ENCODE results near the gene APBB2. TPM values are rescaled to one million over a fixed set of nuclear protein-coding genes. Genes with fewer than 3 reads are reported as not detected.

The APBB2 gene
- total RNA-seq, 4 donors from 2014 or later: 42.4 to 95.8 (median 51.3) TPM

DNA sequence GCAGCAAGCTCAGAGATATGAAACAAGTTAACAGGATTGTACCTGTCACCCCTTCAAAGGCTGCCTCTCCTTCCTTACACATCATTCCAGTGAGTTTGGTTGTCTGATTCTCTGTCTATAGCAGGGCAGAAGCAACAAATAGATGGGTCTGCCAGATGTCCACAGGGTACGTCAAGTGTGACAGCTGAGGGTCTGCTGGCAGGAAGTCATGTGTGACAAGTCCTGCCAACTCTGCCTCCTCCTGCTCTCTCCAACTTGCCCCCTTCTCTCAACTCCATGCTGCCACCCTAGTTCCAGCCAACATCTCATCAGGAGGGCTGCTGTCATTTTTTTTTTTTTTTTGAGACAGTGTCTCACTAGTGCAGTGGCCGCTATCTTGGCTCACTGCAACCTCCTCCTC lies 355.4 kb downstream of the APBB2 start:
- Histone ChIP-seq H3K36me3 (no peaks in the 10 kb centered on the region), H3K4me1 (peaks cover 10% of the 10 kb centered on the region), H3K9me3 (no peaks in the 10 kb centered on the region), H3K27ac (no peak overlapping the region), H3K4me3 (no peak overlapping the region), H3K27me3 (no peaks in the 10 kb centered on the region)
- no peak for DNase-seq (ENCODE audit: low spot score in 2 of 2)
- TF ChIP-seq POLR2A (IDR thresholded peaks at IDR 0.05) (no peak), POLR2AphosphoS5 (IDR thresholded peaks at IDR 0.05) (no peak), EP300 (IDR thresholded peaks at IDR 0.05) (no peak)
- TF ChIP-seq, protein P1, sequence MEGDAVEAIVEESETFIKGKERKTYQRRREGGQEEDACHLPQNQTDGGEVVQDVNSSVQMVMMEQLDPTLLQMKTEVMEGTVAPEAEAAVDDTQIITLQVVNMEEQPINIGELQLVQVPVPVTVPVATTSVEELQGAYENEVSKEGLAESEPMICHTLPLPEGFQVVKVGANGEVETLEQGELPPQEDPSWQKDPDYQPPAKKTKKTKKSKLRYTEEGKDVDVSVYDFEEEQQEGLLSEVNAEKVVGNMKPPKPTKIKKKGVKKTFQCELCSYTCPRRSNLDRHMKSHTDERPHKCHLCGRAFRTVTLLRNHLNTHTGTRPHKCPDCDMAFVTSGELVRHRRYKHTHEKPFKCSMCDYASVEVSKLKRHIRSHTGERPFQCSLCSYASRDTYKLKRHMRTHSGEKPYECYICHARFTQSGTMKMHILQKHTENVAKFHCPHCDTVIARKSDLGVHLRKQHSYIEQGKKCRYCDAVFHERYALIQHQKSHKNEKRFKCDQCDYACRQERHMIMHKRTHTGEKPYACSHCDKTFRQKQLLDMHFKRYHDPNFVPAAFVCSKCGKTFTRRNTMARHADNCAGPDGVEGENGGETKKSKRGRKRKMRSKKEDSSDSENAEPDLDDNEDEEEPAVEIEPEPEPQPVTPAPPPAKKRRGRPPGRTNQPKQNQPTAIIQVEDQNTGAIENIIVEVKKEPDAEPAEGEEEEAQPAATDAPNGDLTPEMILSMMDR (IDR thresholded peaks at IDR 0.05): no peak
- 96% methylated on average over 2 of the region's 2 CpGs for WGBS

DNA sequence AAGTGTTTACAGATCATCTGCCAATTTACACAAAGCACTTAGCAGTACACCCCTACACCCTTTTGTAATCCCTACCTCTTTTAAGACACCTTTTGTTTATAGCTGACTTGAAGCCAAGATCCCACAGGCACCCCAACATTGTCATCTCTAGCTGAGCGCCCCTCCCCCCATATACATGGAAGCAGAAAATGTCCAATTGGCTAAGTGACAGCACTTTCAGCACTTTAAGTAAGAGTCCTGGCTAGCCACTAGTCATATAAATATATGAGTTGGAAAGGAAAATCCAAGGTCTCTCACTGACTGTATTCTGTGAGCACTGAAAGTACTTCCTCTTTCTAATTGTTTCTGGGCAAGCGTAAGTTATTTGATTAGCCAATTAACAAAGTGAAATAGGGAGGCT lies 356.4 kb downstream of the APBB2 start:
- H3K9me3 ChIP-seq: no peaks in the 10 kb centered on the region
- no peak overlapping the region for H3K27ac ChIP-seq
- no peaks in the 10 kb centered on the region for H3K36me3 ChIP-seq
- no peak overlapping the region for H3K4me3 ChIP-seq
- TF ChIP-seq POLR2A (IDR thresholded peaks at IDR 0.05): no peak
- TF ChIP-seq EP300 (IDR thresholded peaks at IDR 0.05): no peak
- TF ChIP-seq, protein P1 (IDR thresholded peaks at IDR 0.05): no peak
- no peak for TF ChIP-seq POLR2AphosphoS5 (IDR thresholded peaks at IDR 0.05)
- H3K4me1 ChIP-seq: peaks cover 10% of the 10 kb centered on the region
- H3K27me3 ChIP-seq: no peaks in the 10 kb centered on the region
- 77% methylated on average over 2 of the region's 2 CpGs for WGBS
- DNase-seq (ENCODE audit: low spot score in 2 of 2): no peak

DNA sequence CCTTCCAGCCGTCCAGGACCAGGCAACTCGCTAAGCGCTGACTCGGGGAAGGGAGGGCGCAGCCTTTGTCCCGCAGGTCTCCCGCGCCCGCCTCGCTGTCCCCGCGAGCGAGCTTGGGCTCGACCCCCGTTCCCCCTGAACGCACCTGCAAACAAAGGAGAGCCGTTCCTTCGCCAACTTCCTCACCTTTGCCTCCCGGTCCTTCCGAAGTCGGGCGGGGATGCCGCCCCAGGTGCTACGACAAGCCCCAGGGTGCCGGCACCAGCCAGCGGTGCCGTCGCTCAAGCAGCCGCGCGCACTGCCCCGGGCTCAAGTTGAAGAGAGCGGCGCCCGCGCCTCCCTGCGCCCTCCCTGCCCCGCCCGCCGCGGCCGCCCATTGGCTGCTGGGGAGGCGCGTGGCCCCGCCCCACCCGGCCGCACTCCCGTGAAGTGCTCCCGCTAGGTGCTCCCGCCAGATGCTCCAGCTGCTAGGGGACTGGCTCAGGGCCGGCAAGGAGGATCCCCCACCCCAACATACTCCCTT lies 357.4 kb downstream of the APBB2 start:
- no peak overlapping the region for H3K27ac ChIP-seq
- H3K4me3 ChIP-seq: peak overlapping the region; percentile 34
- 21% methylated on average over 43 of the region's 51 CpGs for WGBS
- no peaks in the 10 kb centered on the region for H3K27me3 ChIP-seq
- no peak for DNase-seq (ENCODE audit: low spot score in 2 of 2)
- H3K4me1 ChIP-seq: peaks cover 10% of the 10 kb centered on the region
- H3K9me3 ChIP-seq: no peaks in the 10 kb centered on the region
- no peaks in the 10 kb centered on the region for H3K36me3 ChIP-seq
- TF ChIP-seq EP300 (IDR thresholded peaks at IDR 0.05) (no peak), POLR2A (IDR thresholded peaks at IDR 0.05) (no peak), POLR2AphosphoS5 (IDR thresholded peaks at IDR 0.05) (no peak)
- TF ChIP-seq, protein P1 (IDR thresholded peaks at IDR 0.05): no peak

DNA sequence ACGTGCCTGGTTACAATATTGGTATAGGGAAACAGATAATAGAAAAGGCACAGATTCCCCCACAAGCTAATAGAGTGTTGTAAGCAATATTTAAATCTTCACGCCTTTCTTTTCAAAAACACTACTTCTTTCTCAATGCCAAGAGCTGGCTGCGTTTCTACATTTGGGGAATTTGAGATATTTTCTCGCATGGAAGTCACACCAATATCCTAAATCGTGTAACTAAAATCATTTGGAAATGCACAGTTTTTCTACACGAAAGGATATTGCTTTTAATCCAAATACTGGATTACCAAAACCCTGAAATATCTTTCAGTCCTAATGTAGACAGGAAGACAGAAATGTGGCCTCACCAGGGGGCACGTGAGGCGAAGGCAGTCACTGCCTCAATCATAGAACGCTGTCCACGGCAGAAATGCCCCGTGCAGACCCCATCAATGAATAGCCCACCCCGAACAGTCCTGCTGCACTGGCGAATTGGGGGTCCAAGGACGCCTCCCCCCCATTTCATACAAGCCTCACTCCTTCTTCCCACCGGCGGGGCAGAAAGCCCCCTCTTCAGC lies 358.0 kb downstream of the APBB2 start:
- no peak for TF ChIP-seq EP300 (IDR thresholded peaks at IDR 0.05)
- TF ChIP-seq, protein P1 (IDR thresholded peaks at IDR 0.05): no peak
- no peak for TF ChIP-seq POLR2AphosphoS5 (IDR thresholded peaks at IDR 0.05)
- TF ChIP-seq POLR2A (IDR thresholded peaks at IDR 0.05): no peak
- H3K36me3 ChIP-seq: no peaks in the 10 kb centered on the region
- DNase-seq (ENCODE audit: low spot score in 2 of 2): no peak
- peak overlapping the region; percentile 34 for H3K4me3 ChIP-seq
- H3K27ac ChIP-seq: no peak overlapping the region
- no peaks in the 10 kb centered on the region for H3K27me3 ChIP-seq
- 63% methylated on average over 16 of the region's 16 CpGs for whole genome bisulfite sequencing
- H3K4me1 ChIP-seq: peaks cover 10% of the 10 kb centered on the region
- no peaks in the 10 kb centered on the region for H3K9me3 ChIP-seq

DNA sequence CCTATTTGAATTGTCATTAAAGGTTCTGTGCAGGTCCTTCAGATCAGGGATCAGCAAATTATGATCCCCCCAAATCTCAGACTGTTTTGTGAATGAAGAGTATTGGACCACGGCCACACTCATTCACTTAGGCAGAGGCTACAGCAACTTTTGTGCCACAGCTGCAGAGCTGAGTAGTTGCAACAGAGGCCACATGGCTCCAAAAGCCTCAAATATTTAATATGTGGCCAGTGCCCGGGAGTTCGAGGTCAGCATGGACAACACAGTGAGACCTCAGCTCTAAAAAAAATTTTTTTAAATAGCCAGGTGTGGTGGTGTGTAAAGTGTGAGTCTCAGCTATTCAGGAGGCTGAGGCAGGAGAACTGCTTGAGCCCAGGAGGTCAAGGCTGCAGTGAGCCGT lies 363.8 kb downstream of the APBB2 start:
- 90% methylated on average over 4 of the region's 4 CpGs for WGBS

More for the DNA sequence above, 363.8 kb downstream of the APBB2 start:
- no peaks in the 10 kb centered on the region for H3K36me3 ChIP-seq
- TF ChIP-seq POLR2AphosphoS5 (IDR thresholded peaks at IDR 0.05): no peak
- TF ChIP-seq POLR2A (IDR thresholded peaks at IDR 0.05): no peak
- TF ChIP-seq EP300 (IDR thresholded peaks at IDR 0.05): no peak
- TF ChIP-seq, protein P1 (IDR thresholded peaks at IDR 0.05): no peak
- H3K4me1 ChIP-seq: no peaks in the 10 kb centered on the region
- no peaks in the 10 kb centered on the region for H3K9me3 ChIP-seq
- H3K4me3 ChIP-seq: no peak overlapping the region
- no peaks in the 10 kb centered on the region for H3K27me3 ChIP-seq
- no peak overlapping the region for H3K27ac ChIP-seq
- DNase-seq (ENCODE audit: low spot score in 2 of 2): no peak
